Trophoblast cell (in vitro differentiated cells and primary cell): ENCODE measurements around the gene DUSP1.

Source experiments
- DNase-seq, 2 donors: peaks; one replicate each; pipeline ENCODE4 v3.0.0-alpha.2; 2016
- H2AFZ ChIP-seq: 2 replicates; pipeline ENCODE4 v1.6.1; 2013; ENCODE audit warnings: low read length, moderate library complexity, mild to moderate bottlenecking; ENCODE audit not compliant: insufficient read depth, poor library complexity
- H2AK5ac ChIP-seq: 2 replicates; pipeline ENCODE4 v1.6.1; 2013; ENCODE audit warnings: mild to moderate bottlenecking, low read length
- H2BK120ac ChIP-seq: 2 replicates; pipeline ENCODE4 v1.6.1; 2013; ENCODE audit warnings: low read length, mild to moderate bottlenecking, moderate library complexity; ENCODE audit not compliant: insufficient read depth, poor library complexity
- H2BK12ac ChIP-seq: 2 replicates; pipeline ENCODE4 v1.6.1; 2013; ENCODE audit warnings: mild to moderate bottlenecking, low read length, moderate library complexity
- H2BK5ac ChIP-seq: 2 replicates; pipeline ENCODE4 v1.6.1; 2013; ENCODE audit warnings: low read length, low read depth, moderate library complexity, mild to moderate bottlenecking; ENCODE audit not compliant: poor library complexity
- H3K14ac ChIP-seq: 2 replicates; pipeline ENCODE4 v1.6.1; 2013; ENCODE audit warnings: mild to moderate bottlenecking, low read length
- H3K18ac ChIP-seq: 2 replicates; pipeline ENCODE4 v1.6.1; 2013; ENCODE audit warnings: mild to moderate bottlenecking, low read length
- H3K23ac ChIP-seq: 2 replicates; pipeline ENCODE4 v1.6.1; 2013; ENCODE audit warnings: low read length
- H3K27ac ChIP-seq: 2 replicates; pipeline ENCODE4 v1.5.1; 2013; ENCODE audit warnings: low read depth, mild to moderate bottlenecking, inconsistent platforms, low read length, moderate library complexity
- H3K27me3 ChIP-seq: 2 replicates; pipeline ENCODE4 v1.6.1; 2013; ENCODE audit warnings: inconsistent platforms, mild to moderate bottlenecking, low read length, moderate library complexity; ENCODE audit not compliant: insufficient read depth
- H3K36me3 ChIP-seq, 2 experiments: 1 replicate in 1 of 2; 2 replicates in 1 of 2; pipeline ENCODE4 v1.6.1; 2013; ENCODE audit warnings: low read length in 2 of 2, mild to moderate bottlenecking in 2 of 2, moderate library complexity in 1 of 2; ENCODE audit not compliant: insufficient read depth in 2 of 2, control insufficient read depth in 1 of 2
- H3K4ac ChIP-seq: 2 replicates; pipeline ENCODE4 v1.6.1; 2013; ENCODE audit warnings: low read depth, mild to moderate bottlenecking, low read length, moderate library complexity
- H3K4me1 ChIP-seq, 2 experiments: 1 replicate in 1 of 2; 2 replicates in 1 of 2; pipeline ENCODE4 v1.6.1; 2013; ENCODE audit warnings: low read length in 2 of 2, mild to moderate bottlenecking in 2 of 2, moderate library complexity in 1 of 2; ENCODE audit not compliant: insufficient read depth in 2 of 2, control insufficient read depth in 1 of 2
- H3K4me2 ChIP-seq: 2 replicates; pipeline ENCODE4 v1.6.1; 2013; ENCODE audit warnings: inconsistent platforms, mild to moderate bottlenecking, low read length, moderate library complexity
- H3K4me3 ChIP-seq: 2 replicates; pipeline ENCODE4 v1.5.1; 2013; ENCODE audit warnings: mild to moderate bottlenecking, low read depth, low read length, inconsistent platforms
- H3K79me1 ChIP-seq: one replicate; pipeline ENCODE4 v1.6.1; 2013; ENCODE audit warnings: low read length
- H3K79me2 ChIP-seq: 2 replicates; pipeline ENCODE4 v1.6.1; 2013; ENCODE audit warnings: low read length, mild to moderate bottlenecking; ENCODE audit not compliant: control insufficient read depth, insufficient read depth, poor library complexity
- H3K9ac ChIP-seq: 2 replicates; pipeline ENCODE4 v1.6.1; 2013; ENCODE audit warnings: mild to moderate bottlenecking, low read length
- H3K9me3 ChIP-seq: 2 replicates; pipeline ENCODE4 v1.6.1; 2013; ENCODE audit warnings: low read depth, mild to moderate bottlenecking, control low read depth, inconsistent platforms, low read length; ENCODE audit not compliant: insufficient read depth
- H4K12ac ChIP-seq: 2 replicates; pipeline ENCODE4 v1.6.1; 2013; ENCODE audit warnings: low read depth, mild to moderate bottlenecking, low read length, moderate library complexity
- H4K8ac ChIP-seq: 2 replicates; pipeline ENCODE4 v1.6.1; 2013; ENCODE audit warnings: low read depth, mild to moderate bottlenecking, low read length, moderate library complexity
- H4K91ac ChIP-seq: one replicate; pipeline ENCODE4 v1.6.1; 2013; ENCODE audit warnings: low read depth, mild to moderate bottlenecking, low read length, moderate library complexity
- WGBS: extraction: QIAGEN DNeasy Blood & Tissue Kit; methylation state at CpG from one replicate; pipeline ENCODE4 v1.1.7; 2013; ENCODE audit warnings: missing lambda C conversion rate; ENCODE audit not compliant: insufficient read length, insufficient coverage; ENCODE audit errors: extremely low coverage; 5-methylcytosine and 5-hydroxymethylcytosine counted together

The DUSP1 gene

GRCh38 chr5:172766287-172767108, 4.5 kb downstream of the DUSP1 start:
- Histone ChIP-seq H4K12ac (no peak overlapping the region), H3K36me3 (peaks cover 10 to 16% of the 10 kb centered on the region in 2 experiments), H3K27ac (no peak overlapping the region), H3K4me2 (no peak overlapping the region), H2BK120ac (no peak overlapping the region), H2BK5ac (no peak overlapping the region), H3K4me3 (no peak overlapping the region), H4K8ac (no peak overlapping the region), H2AK5ac (no peak overlapping the region), H3K14ac (no peak overlapping the region), H3K18ac (no peak overlapping the region), H3K9me3 (no peaks in the 10 kb centered on the region), H3K79me2 (peaks cover 10% of the 10 kb centered on the region), H3K79me1 (peaks cover 12% of the 10 kb centered on the region), H2AFZ (no peak overlapping the region), H3K4ac (no peak overlapping the region), H2BK12ac (no peak overlapping the region), H4K91ac (no peak overlapping the region), H3K23ac (no peak overlapping the region), H3K4me1 (peaks cover 15 to 24% of the 10 kb centered on the region in 2 experiments), H3K27me3 (no peaks in the 10 kb centered on the region), H3K9ac (no peak overlapping the region)
- WGBS = no CpG with 5 or more reads among the region's 17 CpGs
- peak; percentile 88 to 94 for DNase-seq

- no peak overlapping the region for H4K91ac ChIP-seq
- H3K4me3 ChIP-seq = no peak overlapping the region
- no peak overlapping the region for H3K27ac ChIP-seq
- H3K4me1 ChIP-seq = peaks cover 15 to 23% of the 10 kb centered on the region in 2 experiments
- no CpG with 5 or more reads among the region's 4 CpGs for WGBS
- peak in 1 of 2 donors; percentile 98 for DNase-seq
- no peak overlapping the region for H2BK120ac ChIP-seq
- H3K27me3 ChIP-seq = no peaks in the 10 kb centered on the region
- no peak overlapping the region for H2BK5ac ChIP-seq
- no peak overlapping the region for H4K8ac ChIP-seq
- H3K79me1 ChIP-seq = peaks cover 6% of the 10 kb centered on the region
- no peak overlapping the region for H2AK5ac ChIP-seq
- no peak overlapping the region for H3K14ac ChIP-seq
- peaks cover 10 to 16% of the 10 kb centered on the region in 2 experiments for H3K36me3 ChIP-seq
- H4K12ac ChIP-seq = no peak overlapping the region
- H3K18ac ChIP-seq = no peak overlapping the region
- no peak overlapping the region for H3K4ac ChIP-seq
- no peak overlapping the region for H3K23ac ChIP-seq
- H3K79me2 ChIP-seq = peaks cover 7% of the 10 kb centered on the region
- H2BK12ac ChIP-seq = no peak overlapping the region
- no peaks in the 10 kb centered on the region for H3K9me3 ChIP-seq
- no peak overlapping the region for H2AFZ ChIP-seq
- peak overlapping the region; percentile 49 for H3K4me2 ChIP-seq
- no peak overlapping the region for H3K9ac ChIP-seq
Measured at GRCh38 chr5:172765766-172766286, 5.2 kb downstream of the DUSP1 start.

- H3K36me3 ChIP-seq = peaks cover 10 to 16% of the 10 kb centered on the region in 2 experiments
- no peak overlapping the region for H3K18ac ChIP-seq
- H3K27ac ChIP-seq = peak overlapping the region; percentile 16
- peak overlapping the region; percentile 49 for H3K4me2 ChIP-seq
- H3K9me3 ChIP-seq = no peaks in the 10 kb centered on the region
- H2BK12ac ChIP-seq = no peak overlapping the region
- H2AFZ ChIP-seq = peak overlapping the region; percentile 69
- no peak overlapping the region for H2AK5ac ChIP-seq
- DNase-seq = peak; percentile 99
- no peak overlapping the region for H3K4ac ChIP-seq
- H3K79me1 ChIP-seq = peaks cover 3% of the 10 kb centered on the region
- H3K9ac ChIP-seq = no peak overlapping the region
- H4K12ac ChIP-seq = peak overlapping the region; percentile 14
- no peak overlapping the region for H4K91ac ChIP-seq
- H3K79me2 ChIP-seq = peaks cover 2% of the 10 kb centered on the region
- peaks cover 15 to 23% of the 10 kb centered on the region in 2 experiments for H3K4me1 ChIP-seq
- H3K14ac ChIP-seq = no peak overlapping the region
- no peak overlapping the region for H2BK5ac ChIP-seq
- H3K27me3 ChIP-seq = no peaks in the 10 kb centered on the region
- H4K8ac ChIP-seq = peak overlapping the region; percentile 11
- H2BK120ac ChIP-seq = peak overlapping the region; percentile 10
- H3K4me3 ChIP-seq = peak overlapping the region; percentile 45
- H3K23ac ChIP-seq = no peak overlapping the region
- WGBS = no CpG with 5 or more reads among the region's 24 CpGs
Measured at GRCh38 chr5:172764861-172765765, 5.9 kb downstream of the DUSP1 start.

GRCh38 chr5:172763120-172763464, 7.9 kb downstream of the DUSP1 start:
- no peak overlapping the region for H2AFZ ChIP-seq
- no peak overlapping the region for H3K27ac ChIP-seq
- no peak for DNase-seq
- no peak overlapping the region for H3K9ac ChIP-seq
- no peak overlapping the region for H4K8ac ChIP-seq
- H3K23ac ChIP-seq = no peak overlapping the region
- peaks cover 2% of the 10 kb centered on the region for H3K9me3 ChIP-seq
- no peak overlapping the region for H3K4me2 ChIP-seq
- no peak overlapping the region for H3K4me3 ChIP-seq
- no CpG with 5 or more reads among the region's 21 CpGs for WGBS
- H2AK5ac ChIP-seq = no peak overlapping the region
- no peak overlapping the region for H4K91ac ChIP-seq
- peaks cover 3 to 4% of the 10 kb centered on the region in 2 experiments for H3K36me3 ChIP-seq
- H2BK12ac ChIP-seq = no peak overlapping the region
- H2BK120ac ChIP-seq = no peak overlapping the region
- H2BK5ac ChIP-seq = no peak overlapping the region
- H4K12ac ChIP-seq = no peak overlapping the region
- no peak overlapping the region for H3K14ac ChIP-seq
- peaks cover 2 to 7% of the 10 kb centered on the region in 2 experiments for H3K4me1 ChIP-seq
- no peak overlapping the region for H3K18ac ChIP-seq
- no peaks in the 10 kb centered on the region for H3K27me3 ChIP-seq
- no peak overlapping the region for H3K4ac ChIP-seq
- H3K79me1 ChIP-seq = peaks cover 3% of the 10 kb centered on the region
- H3K79me2 ChIP-seq = no peaks in the 10 kb centered on the region
